Kidney epithelial cell (primary cell): ENCODE measurements around the gene TNNT2. TPM values are rescaled to one million over a fixed set of nuclear protein-coding genes. Genes with fewer than 3 reads are reported as not detected.

Experiments used
- DNase-seq: peaks from one replicate; pipeline ENCODE4 v3.0.0-alpha.2; 2010; ENCODE audit warnings: low read depth
- H3K27me3 ChIP-seq: 2 replicates; pipeline ENCODE4 v1.6.0; 2011; ENCODE audit warnings: low read length; ENCODE audit not compliant: control insufficient read depth, insufficient read depth
- H3K36me3 ChIP-seq: 2 replicates; pipeline ENCODE4 v1.5.1; 2011; ENCODE audit warnings: low read length; ENCODE audit not compliant: control insufficient read depth, insufficient read depth
- H3K4me3 ChIP-seq: 2 replicates; pipeline ENCODE4 v1.5.1; 2011; ENCODE audit warnings: low read depth, mild to moderate bottlenecking, control low read depth, low read length
- CTCF ChIP-seq: IDR thresholded peaks from 2 replicates; pipeline ENCODE4 v1.5.1; 2011; ENCODE audit warnings: mild to moderate bottlenecking, moderate library complexity, low read length, control low read depth, inconsistent platforms; ENCODE audit not compliant: insufficient read depth, poor library complexity, severe bottlenecking
- total RNA-seq: library from RNA; depleted of rRNA; stranded (reverse); fragments of >200 nt; gene quantifications from 2 replicates; pipeline ENCODE4 v1.2.3, GENCODE V29; 2015

TNNT2 gene
- total RNA-seq, 1 donor from 2014 or later: 0.08 TPM

GRCh38 chr1:201374364-201374763, 3.1 kb downstream of the TNNT2 start:
- Histone ChIP-seq H3K27me3 (peaks cover 35% of the 10 kb centered on the region), H3K36me3 (no peaks in the 10 kb centered on the region), H3K4me3 (no peak overlapping the region)
- no peak for TF ChIP-seq CTCF
- DNase-seq: no peak

GRCh38 chr1:201371792-201372191, 5.7 kb downstream of the TNNT2 start:
- Histone ChIP-seq H3K27me3 (peaks cover 46% of the 10 kb centered on the region), H3K4me3 (no peak overlapping the region), H3K36me3 (no peaks in the 10 kb centered on the region)
- no peak for DNase-seq
- TF ChIP-seq CTCF: no peak

- no peak for DNase-seq
- peaks cover 46% of the 10 kb centered on the region for H3K27me3 ChIP-seq
- no peaks in the 10 kb centered on the region for H3K36me3 ChIP-seq
- no peak overlapping the region for H3K4me3 ChIP-seq
- no peak for TF ChIP-seq CTCF
Measured at GRCh38 chr1:201371276-201371675, 6.2 kb downstream of the TNNT2 start.

- TF ChIP-seq CTCF: no peak
- Histone ChIP-seq H3K27me3 (peaks cover 46% of the 10 kb centered on the region), H3K4me3 (no peak overlapping the region), H3K36me3 (no peaks in the 10 kb centered on the region)
- no peak for DNase-seq
Measured at GRCh38 chr1:201370500-201370899, 7.0 kb downstream of the TNNT2 start.

- Histone ChIP-seq H3K27me3 (peaks cover 37% of the 10 kb centered on the region), H3K4me3 (no peak overlapping the region), H3K36me3 (no peaks in the 10 kb centered on the region)
- no peak for DNase-seq
- TF ChIP-seq CTCF: no peak
Measured at GRCh38 chr1:201369209-201369608, 8.3 kb downstream of the TNNT2 start.

- DNase-seq: no peak
- Histone ChIP-seq H3K27me3 (peaks cover 24% of the 10 kb centered on the region), H3K36me3 (no peaks in the 10 kb centered on the region), H3K4me3 (no peak overlapping the region)
- TF ChIP-seq CTCF: no peak
Measured at GRCh38 chr1:201366696-201367095, 10.8 kb downstream of the TNNT2 start.
